Ascending aorta (tissue), 1 donor: Measurements from ENCODE around the gene NANP. TPM values are rescaled to one million over a fixed set of nuclear protein-coding genes. Genes with fewer than 3 reads are reported as not detected.

Experiments
- total RNA-seq: library from RNA; depleted of rRNA; stranded (reverse); fragments of >200 nt; gene quantifications from one replicate; pipeline ENCODE4 v1.1.0, GENCODE V29; 2016

The NANP gene
- total RNA-seq, 1 donor from 2014 or later, result 2.6 TPM

Other genes starting within 250 kb of the NANP start
- 24.3 TPM for gene ABHD12, start 233.2 kb downstream of the NANP start, total RNA-seq
- not detected for gene GINS1, start 216.3 kb downstream of the NANP start, total RNA-seq
- gene NINL, start 38.5 kb downstream of the NANP start, total RNA-seq, result 18.0 TPM
- 3.4 TPM for gene ZNF337, start 72.8 kb upstream of the NANP start, total RNA-seq